GM12891 (cell line): ENCODE data around the gene ARSK. TPM values are rescaled to one million over a fixed set of nuclear protein-coding genes. Genes with fewer than 3 reads are reported as not detected.

ENCODE experiments used
- DNase-seq: peaks from one replicate; pipeline ENCODE4 v3.0.0; 2011; ENCODE audit warnings: low spot score; ENCODE audit not compliant: insufficient read length
- FAIRE-seq: peaks from 2 replicates; lab custom pipeline; 2011; peaks lifted over from hg19 to GRCh38; lab: Jason Lieb, UNC
- PAX5 ChIP-seq: IDR thresholded peaks from 2 replicates; pipeline ENCODE4 v1.6.1; 2011; ENCODE audit warnings: low read length, moderate library complexity, mild to moderate bottlenecking; ENCODE audit not compliant: insufficient read depth, severe bottlenecking
- POLR2A ChIP-seq: IDR thresholded peaks from 2 replicates; pipeline ENCODE4 v1.6.1; 2011; ENCODE audit warnings: low read depth, low read length, control low read depth
- POLR2AphosphoS5 ChIP-seq: IDR thresholded peaks from 2 replicates; pipeline ENCODE4 v1.6.1; 2011; ENCODE audit warnings: low read depth, low read length, control low read depth
- POU2F2 ChIP-seq: IDR thresholded peaks from 2 replicates; pipeline ENCODE4 v1.6.1; 2011; ENCODE audit warnings: low read depth, mild to moderate bottlenecking, control low read depth, low read length, moderate library complexity
- SPI1 ChIP-seq: IDR thresholded peaks from 2 replicates; pipeline ENCODE4 v1.6.1; 2011; ENCODE audit warnings: low read depth, low read length, control low read depth
- TAF1 ChIP-seq: IDR thresholded peaks from 2 replicates; pipeline ENCODE4 v1.6.1; 2011; ENCODE audit warnings: low read depth, low read length, control low read depth
- polyA plus RNA-seq: library from polyadenylated mRNA; unstranded; fragments of >200 nt; gene quantifications from one replicate; pipeline ENCODE4 v1.2.1, GENCODE V29; 2012; ENCODE audit warnings: low read depth, missing spikeins, inconsistent platforms; ENCODE audit not compliant: missing spikeins

Gene ARSK
- polyA plus RNA-seq, result 3.3 TPM

GRCh38 chr5:95554647-95555548, at the start of gene ARSK, which contains the start of gene SKIC3:
TSS of gene ARSK (plus strand) at chr5:95555101. CDS start at chr5:95555279, 178 bp downstream.
TSS of gene SKIC3 (minus strand) at chr5:95554977. CDS start at chr5:95547150, 7,827 bp downstream.
- DNase-seq, result peak; percentile 53
- FAIRE-seq, result peak; percentile 93
- TF ChIP-seq POLR2A (peak; percentile 75), TAF1 (peak; percentile 31), POU2F2 (peak; percentile 10; the same call in 1 of the 2 replicates), POLR2AphosphoS5 (peak; percentile 72), SPI1 (no peak), PAX5 (no peak)

GRCh38 chr5:95508550-95508949, 46.4 kb upstream of the ARSK start:
- FAIRE-seq, result no peak
- TF ChIP-seq PAX5, result no peak
- no peak for TF ChIP-seq TAF1
- TF ChIP-seq POLR2AphosphoS5, result no peak
- TF ChIP-seq SPI1, result no peak
- no peak for TF ChIP-seq POLR2A
- no peak for TF ChIP-seq POU2F2

GRCh38 chr5:95511606-95512005, 43.3 kb upstream of the ARSK start:
- TF ChIP-seq SPI1 (no peak), PAX5 (no peak), TAF1 (no peak), POU2F2 (no peak), POLR2AphosphoS5 (no peak), POLR2A (no peak)
- no peak for FAIRE-seq

More at GRCh38 chr5:95508550-95508949, 46.4 kb upstream of the ARSK start:
- DNase-seq, result no peak

GRCh38 chr5:95518417-95518816, 36.5 kb upstream of the ARSK start:
- TF ChIP-seq POLR2AphosphoS5, result no peak
- no peak for FAIRE-seq

More at GRCh38 chr5:95511606-95512005, 43.3 kb upstream of the ARSK start:
- DNase-seq, result no peak

GRCh38 chr5:95519151-95519550, 35.8 kb upstream of the ARSK start:
- TF ChIP-seq TAF1 (no peak), POLR2A (no peak)
- DNase-seq, result no peak
- FAIRE-seq, result no peak

More at GRCh38 chr5:95518417-95518816, 36.5 kb upstream of the ARSK start:
- DNase-seq, result no peak

GRCh38 chr5:95519681-95520080, 35.2 kb upstream of the ARSK start:
- no peak for DNase-seq
- TF ChIP-seq POU2F2 (no peak), SPI1 (no peak), POLR2A (no peak), POLR2AphosphoS5 (no peak), PAX5 (no peak), TAF1 (no peak)
- FAIRE-seq, result no peak

GRCh38 chr5:95520206-95520605, 34.7 kb upstream of the ARSK start:
- no peak for TF ChIP-seq POLR2A
- FAIRE-seq (no peak), DNase-seq (no peak)

GRCh38 chr5:95524423-95524822, 30.5 kb upstream of the ARSK start:
- TF ChIP-seq POU2F2 (no peak), POLR2AphosphoS5 (no peak), POLR2A (no peak), PAX5 (no peak), SPI1 (no peak), TAF1 (no peak)
- FAIRE-seq (no peak), DNase-seq (no peak)

- no peak for TF ChIP-seq TAF1
- FAIRE-seq, result no peak
- DNase-seq, result no peak
Measured at GRCh38 chr5:95526871-95527270, 28.0 kb upstream of the ARSK start.

GRCh38 chr5:95528565-95528964, 26.3 kb upstream of the ARSK start:
- TF ChIP-seq SPI1 (no peak), POU2F2 (no peak), PAX5 (no peak), POLR2AphosphoS5 (no peak), POLR2A (no peak), TAF1 (no peak)
- no peak for DNase-seq
- FAIRE-seq, result no peak
